Activated gamma-delta T cell treated with Interleukin-2 at 50 U/mL for 16 hours (primary cell): ENCODE data around the gene ZFR2.
"Not testable (repeated sequence)": the region's sequence is repeated elsewhere in the genome, so short reads cannot be mapped to it uniquely, and the experiment has no call there.

ENCODE experiments used
- DNase-seq: peaks from one replicate; pipeline ENCODE4 v3.0.0-alpha.2; 2020

Gene ZFR2

DNA sequence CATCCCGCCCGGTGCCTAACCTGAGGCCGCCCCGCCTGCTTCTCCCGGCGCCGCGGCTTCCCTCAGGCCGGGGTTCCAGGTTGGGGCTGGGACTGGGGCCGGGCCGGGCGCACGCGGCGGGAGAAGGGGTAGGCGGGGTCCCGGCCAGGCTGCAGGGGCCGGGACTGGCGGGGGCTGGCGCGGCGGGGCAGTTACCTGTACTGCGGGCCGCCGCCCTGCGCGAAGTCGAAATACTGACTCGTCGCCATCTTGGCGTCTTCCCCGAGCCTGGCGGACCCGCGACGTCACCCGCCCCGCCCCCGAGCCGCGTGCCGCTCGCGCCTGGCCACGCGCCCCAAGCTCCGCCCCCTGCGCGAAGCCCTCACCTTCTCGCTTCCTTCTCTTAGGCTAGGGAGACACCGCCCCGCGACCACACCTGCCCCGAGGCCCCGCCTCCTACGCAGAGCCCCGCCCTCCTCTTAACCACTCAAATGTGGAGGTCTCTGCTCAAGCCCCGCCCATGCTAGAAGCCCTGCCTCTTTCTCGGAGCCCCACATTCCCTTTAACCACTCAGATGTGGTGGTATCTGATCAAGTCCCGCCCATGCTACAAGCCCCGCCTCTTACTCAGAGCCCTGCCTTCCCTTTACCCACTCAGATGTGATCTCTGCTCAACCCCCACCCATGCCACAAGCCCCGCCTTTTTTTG is at the start of gene ZFR2:
Gene ZFR2 (minus strand): TSS at position 269 of the 687 bp plus-strand sequence. CDS start 21 bp downstream, at position 248.
- DNase-seq = no peak

DNA sequence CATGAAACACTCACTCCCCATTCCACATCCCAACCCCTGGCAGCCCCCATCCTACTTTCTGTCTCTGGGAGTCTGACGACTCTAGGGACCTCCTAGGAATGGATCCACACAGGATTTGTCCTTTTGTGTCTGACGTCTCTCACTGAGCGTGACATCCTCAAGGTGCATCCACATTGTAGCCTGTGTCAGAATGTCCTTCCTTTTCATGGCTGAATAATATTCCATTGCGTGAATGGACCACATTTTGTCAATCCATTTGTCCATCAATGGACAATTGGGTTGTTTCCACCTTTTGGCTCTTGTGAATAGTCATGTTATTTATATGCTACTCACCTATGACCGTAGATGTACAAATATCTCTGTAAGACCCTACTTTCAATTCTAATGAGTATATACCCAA is 47.2 kb upstream of the ZFR2 start:
- no peak for DNase-seq

GRCh38 chr19:3914199-3914598 is 45.4 kb upstream of the ZFR2 start:
- no peak for DNase-seq

- no peak for DNase-seq
Observed at GRCh38 chr19:3910105-3910504, 41.3 kb upstream of the ZFR2 start.

GRCh38 chr19:3908266-3909054 is 39.6 kb upstream of the ZFR2 start:
- no peak for DNase-seq

DNA sequence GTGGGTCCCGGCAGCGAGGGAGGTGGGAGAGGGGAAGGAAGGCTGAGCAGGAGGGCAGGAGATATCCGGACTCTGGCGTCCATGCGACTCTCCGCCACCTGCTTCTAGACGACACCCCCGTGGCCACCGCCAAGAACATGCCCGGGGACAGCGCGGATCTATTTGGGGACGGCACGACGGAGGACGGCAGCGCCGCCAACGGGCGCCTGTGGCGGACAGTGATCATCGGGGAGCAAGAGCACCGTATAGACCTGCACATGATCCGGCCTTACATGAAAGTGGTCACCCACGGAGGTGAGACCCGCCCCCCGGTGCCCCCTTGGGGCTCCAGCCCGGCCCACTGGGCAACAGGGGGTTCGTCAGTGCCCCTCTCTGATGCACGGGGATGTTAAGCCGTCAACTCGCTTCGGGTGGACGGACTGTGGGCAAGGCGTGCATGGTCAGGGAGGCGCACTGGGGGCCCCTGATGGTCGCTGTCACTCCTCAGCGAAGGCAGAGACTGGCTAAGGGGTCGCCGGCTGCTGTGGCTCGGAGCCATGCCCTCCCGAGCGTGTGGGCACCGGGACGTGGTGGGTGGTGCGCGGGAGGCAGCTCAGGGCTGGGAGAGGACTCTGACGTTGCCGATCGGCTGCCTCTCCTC is 38.9 kb upstream of the ZFR2 start:
- DNase-seq = no peak

GRCh38 chr19:3904233-3904632 is 35.4 kb upstream of the ZFR2 start:
- no peak for DNase-seq

- no peak for DNase-seq
Observed at GRCh38 chr19:3902317-3902973, 33.6 kb upstream of the ZFR2 start.

DNA sequence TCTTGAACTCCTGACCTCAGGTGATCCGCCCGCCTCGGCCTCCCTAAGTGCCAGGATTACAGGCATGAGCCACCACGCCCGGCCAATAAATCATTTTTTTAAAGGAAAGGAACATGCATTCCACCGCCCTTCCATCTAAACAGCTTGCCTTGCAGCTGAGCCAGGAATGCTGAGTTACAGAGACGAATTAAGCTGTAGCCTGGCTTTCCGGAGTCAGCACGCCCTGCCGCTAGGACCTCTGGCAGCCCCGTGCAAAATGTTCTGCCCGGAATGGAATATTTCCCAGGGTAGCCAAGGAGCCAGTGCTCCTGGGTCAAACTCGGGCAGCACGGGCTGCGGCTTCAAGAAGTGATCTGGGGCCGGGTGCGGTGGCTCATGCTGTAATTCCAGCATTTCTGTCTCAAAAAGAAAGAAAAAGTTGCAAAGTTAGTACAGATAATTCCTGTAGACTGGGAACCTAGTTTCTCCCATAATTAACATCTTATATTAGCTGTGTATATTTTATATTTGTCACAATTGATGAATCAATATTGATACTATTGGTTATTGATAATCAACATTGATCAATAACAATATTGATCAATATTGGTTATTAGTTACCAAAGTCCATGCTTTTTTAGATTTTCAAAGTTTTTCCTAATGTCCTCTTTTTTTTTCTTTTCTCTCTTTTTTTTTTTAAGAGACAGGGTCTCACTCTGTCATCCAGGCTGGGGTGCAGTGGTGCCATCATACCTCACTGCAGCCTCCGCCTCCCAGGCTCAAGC is 30.9 kb upstream of the ZFR2 start:
- DNase-seq = no peak

- DNase-seq = no peak
Observed at GRCh38 chr19:3898426-3898825, 29.6 kb upstream of the ZFR2 start.

GRCh38 chr19:3897936-3898335 is 29.1 kb upstream of the ZFR2 start:
- peak; percentile 28 for DNase-seq

DNA sequence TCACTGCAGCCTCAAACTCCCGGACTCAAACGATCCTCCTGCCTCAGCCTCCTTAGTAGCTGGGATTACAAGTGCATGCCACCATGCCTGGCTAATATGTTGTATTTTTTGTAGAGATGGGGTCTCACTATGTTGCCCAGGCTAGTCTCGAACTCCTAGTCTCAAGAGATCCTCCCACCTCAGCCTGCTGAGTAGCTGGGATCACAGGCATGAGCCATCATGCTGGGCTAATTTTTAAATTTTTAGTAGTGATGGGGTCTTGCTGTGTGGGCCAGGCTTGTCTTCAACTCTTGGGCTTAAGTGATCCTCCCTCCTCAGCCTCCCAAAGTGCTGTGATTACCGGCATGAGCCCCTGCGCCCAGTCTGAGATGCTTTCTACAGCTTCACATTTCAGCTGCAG is 26.9 kb upstream of the ZFR2 start:
- no peak for DNase-seq

- DNase-seq = not testable (repeated sequence)
Observed at GRCh38 chr19:3894959-3895358, 26.1 kb upstream of the ZFR2 start.

- no peak for DNase-seq
Observed at GRCh38 chr19:3893509-3894179, 24.8 kb upstream of the ZFR2 start.

GRCh38 chr19:3890591-3890990 is 21.8 kb upstream of the ZFR2 start:
- DNase-seq = no peak

DNA sequence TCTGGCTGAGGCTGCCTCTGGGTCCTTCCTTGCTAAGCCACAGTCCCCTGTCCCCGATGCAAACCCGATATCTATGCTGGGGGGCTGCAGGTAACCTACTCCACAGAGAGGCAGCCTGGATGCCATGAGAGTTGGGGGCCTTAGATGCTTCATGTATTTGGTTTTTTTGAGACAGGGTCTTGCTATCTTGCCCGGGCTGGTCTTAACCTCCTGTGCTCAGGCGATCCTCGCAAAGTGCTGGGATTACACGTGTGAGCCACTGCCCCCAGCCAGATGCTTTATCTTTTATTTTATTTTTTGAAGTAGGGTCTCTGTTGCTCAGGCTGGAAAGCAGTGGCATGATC is 13.2 kb upstream of the ZFR2 start:
- DNase-seq = no peak

GRCh38 chr19:3881272-3882040 is 12.6 kb upstream of the ZFR2 start:
- DNase-seq = no peak

DNA sequence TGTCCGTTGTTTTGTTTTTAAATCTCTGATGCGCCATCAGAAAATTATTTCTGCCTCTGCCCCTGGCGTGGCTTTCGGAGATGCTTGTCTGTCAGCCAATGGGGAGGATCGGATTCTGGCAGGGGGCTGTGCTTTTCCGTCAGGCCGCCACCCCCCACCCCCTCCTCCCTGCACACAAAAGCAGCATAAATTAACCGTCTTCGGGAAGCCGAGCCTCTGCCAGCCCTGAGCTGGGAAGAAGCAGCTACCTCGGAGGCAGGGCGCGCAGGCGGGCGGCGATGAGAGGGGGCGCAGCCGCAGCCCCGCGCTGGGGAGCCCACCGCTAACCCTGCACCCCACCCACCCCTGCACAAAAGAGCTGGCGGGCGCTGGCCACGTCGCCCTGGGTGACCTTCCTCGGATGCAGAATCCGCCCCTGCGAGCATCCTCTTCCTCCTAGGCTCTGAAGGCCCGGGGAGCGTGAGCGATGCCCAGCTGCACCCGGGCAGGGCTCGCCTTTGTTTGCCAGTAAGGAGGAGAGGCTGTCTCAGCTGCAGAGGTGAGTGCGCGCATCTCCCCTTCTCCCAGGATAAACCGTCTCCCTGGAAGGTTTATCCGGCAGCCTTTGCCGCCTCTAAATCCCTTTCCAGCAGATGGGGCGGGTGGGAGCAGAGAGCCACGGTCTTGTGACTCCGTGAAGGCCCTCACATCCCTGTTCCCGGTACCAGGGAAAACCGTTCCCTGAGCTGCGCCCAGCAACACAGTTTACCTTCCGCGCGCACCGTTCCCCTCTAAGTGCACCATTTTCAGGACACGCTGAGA is 11.8 kb upstream of the ZFR2 start, which contains the start of gene ATCAY:
Gene ATCAY (plus strand): TSS at position 215 of the 801 bp plus-strand sequence. CDS start 5,083 bp downstream, outside the sequence.
- DNase-seq = no peak

GRCh38 chr19:3879656-3880055 is 10.8 kb upstream of the ZFR2 start:
- DNase-seq = no peak

DNA sequence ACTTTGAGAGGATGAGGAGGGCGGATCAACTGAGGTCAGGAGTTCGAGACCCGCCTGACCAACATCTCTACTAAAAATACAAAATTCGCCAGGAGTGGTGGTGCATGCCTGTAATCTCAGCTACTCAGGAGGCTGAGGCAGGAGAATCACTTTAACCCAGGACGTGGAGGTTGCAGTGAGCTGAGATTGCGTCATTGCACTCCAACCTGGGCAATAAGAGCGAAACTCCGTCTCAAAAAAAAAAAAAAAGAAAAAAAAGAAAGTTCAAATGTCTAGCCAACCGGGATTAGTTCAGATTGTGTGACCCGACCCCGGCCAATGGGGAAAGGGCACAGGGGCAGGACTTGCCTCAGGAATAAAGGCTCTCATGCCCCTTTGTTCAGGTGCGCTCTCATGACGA is 5.9 kb upstream of the ZFR2 start:
- not testable (repeated sequence) for DNase-seq
